IPS DF 6.9 (cell line): ENCODE measurements around the gene KCTD20.

Experiments used
- DNase-seq: peaks from one replicate; pipeline ENCODE4 v3.0.0-alpha.2; 2013; ENCODE audit warnings: low read depth, low spot score
- H3K27ac ChIP-seq: one replicate; pipeline ENCODE4 v1.5.1; 2013; ENCODE audit warnings: low read length, control low read depth
- H3K27me3 ChIP-seq: 2 replicates; pipeline ENCODE4 v1.6.1; 2013; ENCODE audit warnings: mild to moderate bottlenecking, low read length; ENCODE audit not compliant: control insufficient read depth, insufficient read depth
- H3K36me3 ChIP-seq: 2 replicates; pipeline ENCODE4 v1.6.1; 2013; ENCODE audit warnings: low read length; ENCODE audit not compliant: control insufficient read depth, insufficient read depth
- H3K4me1 ChIP-seq: 2 replicates; pipeline ENCODE4 v1.6.1; 2013; ENCODE audit warnings: low read length; ENCODE audit not compliant: control insufficient read depth, insufficient read depth
- H3K4me3 ChIP-seq: 2 replicates; pipeline ENCODE4 v1.5.1; 2013; ENCODE audit warnings: mild to moderate bottlenecking, low read length
- H3K9me3 ChIP-seq: 2 replicates; pipeline ENCODE4 v1.6.1; 2013; ENCODE audit warnings: low read length, inconsistent platforms; ENCODE audit not compliant: control insufficient read depth, insufficient read depth
- WGBS: extraction: QIAGEN DNeasy Blood & Tissue Kit; methylation state at CpG from one replicate; pipeline ENCODE4 v1.1.7; 2013; ENCODE audit warnings: mixed read lengths, missing lambda C conversion rate; ENCODE audit not compliant: insufficient read length, insufficient coverage; 5-methylcytosine and 5-hydroxymethylcytosine counted together

KCTD20 gene

DNA sequence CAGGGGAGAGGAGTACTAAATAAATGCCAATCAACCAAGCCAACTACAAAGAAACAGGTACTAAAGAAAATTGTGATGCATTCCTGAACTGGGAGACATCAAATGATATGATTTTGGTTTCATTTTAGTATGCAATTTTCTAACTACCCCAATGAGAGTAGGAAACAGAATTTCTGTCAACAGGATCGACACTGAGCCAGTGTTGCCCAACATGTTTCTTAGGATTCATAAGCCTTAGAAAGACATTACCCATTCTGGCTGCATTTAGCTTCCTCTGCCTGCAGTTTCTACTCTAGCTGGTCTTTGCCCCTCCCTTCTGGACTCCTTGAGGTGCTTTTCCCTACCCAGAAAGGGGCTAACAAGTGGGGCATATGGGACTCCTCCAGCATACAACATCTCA, 49.8 kb downstream of the KCTD20 start:
- WGBS: no CpG with 5 or more reads among the region's 1 CpG
- H3K27ac ChIP-seq: no peak overlapping the region
- H3K36me3 ChIP-seq: peaks cover 6% of the 10 kb centered on the region; the same call in 1 of the 2 replicates

DNA sequence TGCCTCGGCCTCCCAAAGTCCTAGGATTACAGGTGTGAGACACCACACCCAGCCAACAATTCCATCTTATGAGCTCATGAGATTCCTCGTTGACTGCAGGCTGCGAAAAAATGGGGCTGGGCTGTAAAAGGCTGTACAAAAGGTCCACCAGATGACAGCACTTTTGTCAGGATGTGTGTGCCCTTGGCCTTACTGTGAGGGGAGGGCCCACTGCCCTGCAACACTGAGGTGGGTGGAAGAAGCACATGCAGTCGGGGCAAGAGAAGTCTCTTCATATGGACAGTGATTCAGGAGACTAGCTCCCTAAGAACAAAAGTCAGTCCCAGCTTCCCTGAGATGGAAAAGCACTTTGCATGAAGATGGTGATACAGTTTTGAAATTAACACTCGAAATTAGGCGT, 50.5 kb downstream of the KCTD20 start:
- no peaks in the 10 kb centered on the region for H3K9me3 ChIP-seq
- H3K4me3 ChIP-seq: no peak overlapping the region
- H3K4me1 ChIP-seq: peaks cover 1% of the 10 kb centered on the region; the same call in 1 of the 2 replicates
- WGBS: no CpG with 5 or more reads among the region's 6 CpGs
- no peak for DNase-seq
- no peaks in the 10 kb centered on the region for H3K27me3 ChIP-seq
- no peak overlapping the region for H3K27ac ChIP-seq
- peaks cover 6% of the 10 kb centered on the region; the same call in 1 of the 2 replicates for H3K36me3 ChIP-seq

More for the DNA sequence above, 49.8 kb downstream of the KCTD20 start:
- Histone ChIP-seq H3K9me3 (no peaks in the 10 kb centered on the region), H3K27me3 (no peaks in the 10 kb centered on the region), H3K4me3 (no peak overlapping the region), H3K4me1 (peaks cover 1% of the 10 kb centered on the region; the same call in 1 of the 2 replicates)
- DNase-seq: no peak

DNA sequence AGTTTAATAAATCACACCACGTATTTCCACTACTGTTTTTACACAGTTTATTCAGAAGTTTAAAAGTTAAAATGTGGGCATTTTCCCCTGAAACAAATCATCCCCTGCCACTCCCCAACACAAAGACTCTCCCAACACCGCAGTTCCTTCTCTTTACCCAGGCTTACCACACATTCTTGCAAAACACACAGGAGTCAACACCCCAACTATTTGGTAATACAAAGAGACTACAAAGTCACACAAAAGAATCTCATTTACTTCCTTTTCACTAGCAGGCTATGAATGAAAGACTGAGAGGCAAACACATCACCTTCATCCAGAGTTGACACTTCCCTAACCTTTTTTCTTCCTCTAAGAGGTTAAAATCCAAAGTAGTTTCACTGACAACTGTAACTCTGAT, 51.1 kb downstream of the KCTD20 start:
- H3K36me3 ChIP-seq: peaks cover 6% of the 10 kb centered on the region; the same call in 1 of the 2 replicates
- DNase-seq: no peak
- no peak overlapping the region for H3K27ac ChIP-seq
- H3K4me3 ChIP-seq: no peak overlapping the region
- H3K27me3 ChIP-seq: no peaks in the 10 kb centered on the region
- H3K9me3 ChIP-seq: no peaks in the 10 kb centered on the region
- peaks cover 1% of the 10 kb centered on the region; the same call in 1 of the 2 replicates for H3K4me1 ChIP-seq
- no CpG with 5 or more reads among the region's 2 CpGs for WGBS

DNA sequence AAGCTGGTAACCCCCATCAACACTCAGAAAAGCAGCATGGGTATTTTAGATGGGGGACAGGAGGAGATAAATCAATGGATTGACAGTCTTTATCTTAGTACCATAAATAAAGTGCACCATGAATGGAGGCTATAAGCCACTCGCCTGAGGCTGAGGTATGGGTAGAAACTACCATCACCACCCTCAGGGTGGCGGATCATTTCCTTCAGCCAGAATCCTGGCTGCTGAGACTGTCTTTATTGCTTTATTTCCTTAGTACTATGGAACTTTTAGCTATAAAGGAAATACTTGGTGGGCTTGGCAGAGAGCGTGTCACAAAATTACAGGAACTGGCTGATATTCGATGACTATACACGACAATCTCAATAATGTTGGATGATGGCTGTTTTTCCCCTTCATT, 52.3 kb downstream of the KCTD20 start:
- Histone ChIP-seq H3K27ac (no peak overlapping the region), H3K36me3 (peaks cover 10% of the 10 kb centered on the region; the same call in 1 of the 2 replicates)
- no CpG with 5 or more reads among the region's 5 CpGs for WGBS

DNA sequence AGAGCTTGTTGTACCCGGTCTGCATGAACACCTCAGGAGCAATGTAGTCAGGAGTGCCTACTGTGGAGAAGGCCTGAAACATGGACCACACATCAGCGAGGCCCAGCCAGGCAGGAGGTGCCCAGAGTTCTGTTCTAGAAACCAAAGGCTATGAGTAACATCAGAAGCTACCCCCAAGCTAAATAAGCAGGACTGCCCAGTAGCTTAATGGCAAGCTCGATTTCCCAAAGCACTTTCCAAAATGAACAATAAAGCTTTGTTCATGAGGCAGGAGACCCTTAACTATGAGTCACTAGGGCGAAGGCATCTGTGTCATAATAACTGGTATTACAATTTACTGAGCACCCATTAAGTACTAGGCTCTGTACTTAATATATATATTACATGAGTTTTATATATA, 57.1 kb downstream of the KCTD20 start:
- H3K36me3 ChIP-seq: peaks cover 10% of the 10 kb centered on the region; the same call in 1 of the 2 replicates
- H3K27me3 ChIP-seq: no peaks in the 10 kb centered on the region
- no peak for DNase-seq
- WGBS: no CpG with 5 or more reads among the region's 4 CpGs
- H3K4me1 ChIP-seq: no peaks in the 10 kb centered on the region
- H3K9me3 ChIP-seq: no peaks in the 10 kb centered on the region
- H3K4me3 ChIP-seq: no peak overlapping the region
- no peak overlapping the region for H3K27ac ChIP-seq

More for the DNA sequence above, 52.3 kb downstream of the KCTD20 start:
- Histone ChIP-seq H3K27me3 (no peaks in the 10 kb centered on the region), H3K4me3 (no peak overlapping the region), H3K4me1 (peaks cover 1% of the 10 kb centered on the region; the same call in 1 of the 2 replicates), H3K9me3 (no peaks in the 10 kb centered on the region)
- no peak for DNase-seq

DNA sequence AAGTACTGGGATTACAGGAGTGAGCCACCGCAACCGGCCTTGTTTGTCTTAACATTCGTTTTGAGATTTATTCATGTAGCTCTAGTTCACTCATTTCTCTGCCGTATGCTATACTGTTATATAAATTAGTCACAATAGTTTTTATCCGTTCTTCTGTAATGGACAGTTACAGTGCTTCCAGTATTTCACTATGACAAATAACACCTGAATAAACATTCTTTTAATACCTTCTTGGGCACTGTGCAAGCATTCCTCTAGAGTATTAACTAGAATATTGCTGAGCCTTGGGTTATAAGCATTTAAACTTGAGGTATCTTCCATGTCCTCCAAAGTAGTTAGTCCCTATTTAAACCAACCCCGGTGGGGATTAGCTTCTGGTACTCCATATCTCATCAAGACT, 58.9 kb downstream of the KCTD20 start:
- peaks cover 7% of the 10 kb centered on the region; the same call in 1 of the 2 replicates for H3K36me3 ChIP-seq
- WGBS: no CpG with 5 or more reads among the region's 6 CpGs
- H3K27ac ChIP-seq: no peak overlapping the region
- H3K27me3 ChIP-seq: no peaks in the 10 kb centered on the region
- no peaks in the 10 kb centered on the region for H3K9me3 ChIP-seq
- no peak overlapping the region for H3K4me3 ChIP-seq
- no peaks in the 10 kb centered on the region for H3K4me1 ChIP-seq
- DNase-seq: no peak

DNA sequence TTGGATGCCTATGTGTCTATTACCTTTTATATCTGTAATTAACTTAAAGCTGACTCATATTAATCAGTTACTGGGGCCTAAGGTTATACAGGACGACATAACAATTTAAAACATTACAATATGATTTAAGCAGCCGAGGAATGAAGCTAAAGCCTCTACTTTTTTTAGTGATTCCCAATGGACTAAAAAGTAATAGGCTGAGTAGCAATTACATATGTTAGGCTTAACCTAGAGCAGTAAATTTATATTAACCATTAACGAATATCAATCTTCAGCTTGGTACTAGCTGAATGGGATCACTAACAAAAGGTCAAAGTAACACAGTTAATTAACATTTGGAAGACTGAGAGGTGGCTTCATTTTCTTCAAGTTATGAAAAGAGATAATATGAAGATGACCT, 61.4 kb downstream of the KCTD20 start:
- no peak overlapping the region for H3K4me3 ChIP-seq
- no CpG with 5 or more reads among the region's 3 CpGs for WGBS
- H3K36me3 ChIP-seq: peaks cover 7% of the 10 kb centered on the region; the same call in 1 of the 2 replicates

DNA sequence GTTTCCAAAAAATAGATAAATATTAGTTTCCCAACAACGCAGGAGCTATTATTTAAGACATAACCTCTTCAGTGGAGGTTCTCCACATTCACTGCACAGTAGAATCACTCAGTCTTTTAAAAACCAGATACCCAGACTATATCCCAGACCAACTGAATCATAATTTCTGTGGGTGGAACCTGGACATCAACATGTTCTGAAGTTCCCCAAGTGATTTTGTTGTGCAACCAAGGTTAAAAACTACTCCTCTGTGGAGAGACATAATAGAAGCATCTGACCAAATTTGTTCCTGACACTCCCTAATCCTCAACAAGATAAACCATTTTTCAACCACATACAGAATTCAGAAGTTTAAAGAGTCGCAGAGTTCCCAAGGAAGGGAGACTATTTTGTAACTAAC, 62.2 kb downstream of the KCTD20 start:
- Histone ChIP-seq H3K4me1 (no peaks in the 10 kb centered on the region), H3K27me3 (no peaks in the 10 kb centered on the region), H3K36me3 (peaks cover 7% of the 10 kb centered on the region), H3K27ac (no peak overlapping the region), H3K4me3 (no peak overlapping the region), H3K9me3 (no peaks in the 10 kb centered on the region; the same call in 1 of the 2 replicates)
- no CpG with 5 or more reads among the region's 2 CpGs for WGBS
- DNase-seq: no peak

More for the DNA sequence above, 61.4 kb downstream of the KCTD20 start:
- no peak overlapping the region for H3K27ac ChIP-seq
- H3K9me3 ChIP-seq: no peaks in the 10 kb centered on the region
- no peaks in the 10 kb centered on the region for H3K4me1 ChIP-seq
- H3K27me3 ChIP-seq: no peaks in the 10 kb centered on the region
- DNase-seq: no peak

DNA sequence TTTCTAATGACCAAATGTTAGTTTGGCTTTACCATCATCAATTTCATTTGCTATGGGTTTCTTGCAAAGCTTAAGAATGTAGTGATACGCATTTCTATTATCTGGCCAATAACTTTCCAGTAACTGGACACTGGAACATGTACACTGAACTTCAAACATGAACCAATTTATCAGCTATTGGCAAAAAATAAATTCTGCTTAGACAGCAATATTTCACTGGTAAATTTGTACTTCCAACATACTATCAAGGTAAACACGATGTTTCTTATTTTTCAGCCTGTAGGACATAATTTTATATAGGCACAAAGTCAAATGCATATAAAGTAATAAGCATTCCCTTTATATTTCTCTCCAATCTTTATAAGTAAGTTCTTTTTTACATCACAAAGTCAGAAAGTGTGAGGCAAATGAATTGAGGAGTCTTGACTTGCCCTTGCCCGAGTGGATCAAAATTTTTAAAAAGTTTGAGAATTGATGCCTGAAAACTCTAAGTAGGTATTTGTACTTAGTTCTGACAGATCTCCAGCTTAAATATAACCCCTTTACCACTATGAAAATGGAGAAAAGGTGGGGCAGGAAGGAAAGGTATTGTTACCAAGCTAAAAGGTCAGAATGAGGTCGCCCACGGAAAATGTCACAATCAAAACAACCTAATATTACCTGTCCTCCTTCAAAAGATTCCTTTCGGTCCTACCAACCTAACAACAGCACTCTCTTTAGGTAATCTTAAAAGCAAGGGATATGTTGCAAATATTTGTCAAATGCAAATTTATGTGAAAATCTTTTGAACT, 63.1 kb downstream of the KCTD20 start:
- no peaks in the 10 kb centered on the region for H3K27me3 ChIP-seq
- H3K9me3 ChIP-seq: no peaks in the 10 kb centered on the region; the same call in 1 of the 2 replicates
- no peak for DNase-seq
- peaks cover 9% of the 10 kb centered on the region for H3K36me3 ChIP-seq
- H3K27ac ChIP-seq: no peak overlapping the region
- H3K4me1 ChIP-seq: no peaks in the 10 kb centered on the region
- WGBS: no CpG with 5 or more reads among the region's 6 CpGs
- H3K4me3 ChIP-seq: no peak overlapping the region

DNA sequence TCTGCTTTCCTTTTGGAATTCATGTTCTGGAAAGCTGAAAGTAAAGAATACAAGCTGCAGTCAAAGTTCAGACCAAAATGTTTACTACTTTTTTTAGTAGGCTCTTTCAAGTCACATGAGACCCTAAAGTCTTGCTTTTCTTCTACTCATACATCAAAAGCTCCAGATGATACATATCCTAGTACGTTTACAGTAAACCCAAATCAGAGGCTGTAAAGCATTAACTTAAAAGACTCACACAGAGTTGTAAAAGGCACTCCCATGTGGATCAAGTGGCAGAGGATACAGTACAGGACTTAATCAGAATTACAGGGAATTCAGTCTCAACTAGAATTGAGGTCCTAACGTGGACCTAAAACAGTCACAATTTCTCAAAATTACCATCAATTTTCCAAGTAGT, 63.8 kb downstream of the KCTD20 start:
- Histone ChIP-seq H3K27ac (no peak overlapping the region), H3K4me3 (no peak overlapping the region), H3K9me3 (no peaks in the 10 kb centered on the region; the same call in 1 of the 2 replicates), H3K36me3 (peaks cover 9% of the 10 kb centered on the region), H3K4me1 (no peaks in the 10 kb centered on the region), H3K27me3 (no peaks in the 10 kb centered on the region)
- no peak for DNase-seq
- WGBS: no CpG with 5 or more reads among the region's 2 CpGs
